Dermis blood vessel endothelial cell (primary cell): ENCODE results near the gene BUB1B. TPM values are rescaled to one million over a fixed set of nuclear protein-coding genes. Genes with fewer than 3 reads are reported as not detected.

Source experiments
- DNase-seq: peaks from one replicate; pipeline ENCODE4 v3.0.0; 2010
- total RNA-seq: library from RNA; depleted of rRNA; stranded (reverse); fragments of >200 nt; gene quantifications from 2 replicates; pipeline ENCODE4 v1.2.3, GENCODE V29; 2014

Gene BUB1B
- total RNA-seq, 1 donor from 2014 or later: 12.8 TPM

GRCh38 chr15:40240619-40241221 lies 79.9 kb downstream of the BUB1B start:
- no peak for DNase-seq

GRCh38 chr15:40241269-40242212 lies 80.7 kb downstream of the BUB1B start:
- DNase-seq: no peak

GRCh38 chr15:40242213-40242599 lies 81.3 kb downstream of the BUB1B start:
- DNase-seq: no peak

GRCh38 chr15:40242601-40243000 lies 81.7 kb downstream of the BUB1B start:
- no peak for DNase-seq

GRCh38 chr15:40243126-40243810 lies 82.4 kb downstream of the BUB1B start:
- DNase-seq: no peak

- DNase-seq: no peak
Measured at GRCh38 chr15:40244961-40245523, 84.2 kb downstream of the BUB1B start.

GRCh38 chr15:40245666-40246450 lies 85.0 kb downstream of the BUB1B start:
- DNase-seq: no peak

GRCh38 chr15:40246496-40247280 lies 85.8 kb downstream of the BUB1B start:
- DNase-seq: no peak

- DNase-seq: no peak
Measured at GRCh38 chr15:40247406-40247971, 86.6 kb downstream of the BUB1B start.

- DNase-seq: no peak
Measured at GRCh38 chr15:40248006-40248783, 87.3 kb downstream of the BUB1B start.

GRCh38 chr15:40249477-40250303 lies 88.8 kb downstream of the BUB1B start:
- DNase-seq: peak; percentile 17

- no peak for DNase-seq
Measured at GRCh38 chr15:40250304-40250656, 89.4 kb downstream of the BUB1B start.

- DNase-seq: no peak
Measured at GRCh38 chr15:40250771-40251483, 90.1 kb downstream of the BUB1B start.

- DNase-seq: no peak
Measured at GRCh38 chr15:40251486-40252140, 90.7 kb downstream of the BUB1B start.

GRCh38 chr15:40252141-40252437 lies 91.2 kb downstream of the BUB1B start:
- no peak for DNase-seq

GRCh38 chr15:40252438-40253166 lies 91.7 kb downstream of the BUB1B start:
- peak; percentile 40 for DNase-seq

GRCh38 chr15:40253167-40253790 lies 92.4 kb downstream of the BUB1B start:
- DNase-seq: no peak
